H9 (cell line): ENCODE results near the gene STX3. TPM values are rescaled to one million over a fixed set of nuclear protein-coding genes. Genes with fewer than 3 reads are reported as not detected.

Experiments used
- DNase-seq: peaks from one replicate; pipeline ENCODE4 v3.0.0-alpha.2; 2017
- H2AFZ ChIP-seq: one replicate; pipeline ENCODE4 v1.6.1; 2013; ENCODE audit warnings: mild to moderate bottlenecking, low read length, control low read depth, moderate library complexity
- H2AK5ac ChIP-seq: 2 replicates; pipeline ENCODE4 v1.6.1; 2013; ENCODE audit warnings: low read length, control low read depth, mixed read lengths; ENCODE audit not compliant: insufficient read length
- H2BK120ac ChIP-seq: one replicate; pipeline ENCODE4 v1.6.1; 2013; ENCODE audit warnings: low read depth, mild to moderate bottlenecking, low read length, control low read depth, inconsistent platforms; ENCODE audit not compliant: poor library complexity, severe bottlenecking
- H2BK12ac ChIP-seq: 2 replicates; pipeline ENCODE4 v1.6.1; 2013; ENCODE audit warnings: low read length, control low read depth, mixed read lengths, low read depth; ENCODE audit not compliant: insufficient read length
- H2BK15ac ChIP-seq: 2 replicates; pipeline ENCODE4 v1.6.1; 2013; ENCODE audit warnings: low read depth, low read length, control low read depth
- H2BK20ac ChIP-seq: one replicate; pipeline ENCODE4 v1.6.1; 2013; ENCODE audit warnings: low read depth, mild to moderate bottlenecking, low read length, control low read depth, inconsistent platforms; ENCODE audit not compliant: poor library complexity, severe bottlenecking
- H2BK5ac ChIP-seq: 2 replicates; pipeline ENCODE4 v1.6.1; 2013; ENCODE audit warnings: low read length, control low read depth, mixed read lengths; ENCODE audit not compliant: insufficient read length
- H3K14ac ChIP-seq: 2 replicates; pipeline ENCODE4 v1.6.1; 2013; ENCODE audit warnings: low read length, control low read depth; ENCODE audit not compliant: insufficient read depth
- H3K18ac ChIP-seq: 2 replicates; pipeline ENCODE4 v1.6.1; 2013; ENCODE audit warnings: low read depth, mild to moderate bottlenecking, mixed read lengths, low read length, control low read depth; ENCODE audit not compliant: insufficient read length
- H3K23ac ChIP-seq: 2 replicates; pipeline ENCODE4 v1.6.1; 2013; ENCODE audit warnings: low read length, control low read depth, mixed read lengths, low read depth; ENCODE audit not compliant: insufficient read length
- H3K23me2 ChIP-seq: 2 replicates; pipeline ENCODE4 v1.6.1; 2013; ENCODE audit warnings: low read depth, mild to moderate bottlenecking, mixed read lengths, low read length, control low read depth; ENCODE audit not compliant: insufficient read length, poor library complexity, severe bottlenecking
- H3K27ac ChIP-seq: 2 replicates; pipeline ENCODE4 v1.5.1; 2013; ENCODE audit warnings: low read length, control low read depth, mixed read lengths, low read depth; ENCODE audit not compliant: insufficient read length
- H3K27me3 ChIP-seq: 2 replicates; pipeline ENCODE4 v1.6.1; 2013; ENCODE audit warnings: low read length, control low read depth, inconsistent platforms; ENCODE audit not compliant: insufficient read depth
- H3K4ac ChIP-seq: 2 replicates; pipeline ENCODE4 v1.6.1; 2013; ENCODE audit warnings: low read depth, mild to moderate bottlenecking, control low read depth, inconsistent platforms, low read length, moderate library complexity
- H3K4me1 ChIP-seq: 2 replicates; pipeline ENCODE4 v1.6.1; 2013; ENCODE audit warnings: low read length, control low read depth, inconsistent platforms; ENCODE audit not compliant: insufficient read depth
- H3K4me2 ChIP-seq: 2 replicates; pipeline ENCODE4 v1.6.1; 2013; ENCODE audit warnings: low read length, control low read depth, mixed read lengths; ENCODE audit not compliant: insufficient read length, insufficient read depth
- H3K56ac ChIP-seq: 2 replicates; pipeline ENCODE4 v1.6.1; 2013; ENCODE audit warnings: low read depth, mild to moderate bottlenecking, mixed read lengths, low read length, control low read depth; ENCODE audit not compliant: insufficient read length
- H3K79me1 ChIP-seq: 2 replicates; pipeline ENCODE4 v1.6.1; 2013; ENCODE audit warnings: low read depth, mild to moderate bottlenecking, moderate library complexity, low read length, control low read depth, inconsistent platforms; ENCODE audit not compliant: insufficient read depth, poor library complexity, severe bottlenecking
- H3K79me2 ChIP-seq: 2 replicates; pipeline ENCODE4 v1.6.1; 2013; ENCODE audit warnings: low read length, control low read depth, inconsistent platforms; ENCODE audit not compliant: insufficient read depth
- H3K9ac ChIP-seq: 2 replicates; pipeline ENCODE4 v1.6.1; 2013; ENCODE audit warnings: low read length, control low read depth, mixed read lengths; ENCODE audit not compliant: insufficient read length; ENCODE audit errors: extremely low read depth
- H3K9me3 ChIP-seq: one replicate; pipeline ENCODE4 v1.6.1; 2013; ENCODE audit warnings: low read depth, low read length, inconsistent platforms; ENCODE audit not compliant: control insufficient read depth
- H3T11ph ChIP-seq: one replicate; pipeline ENCODE4 v1.6.1; 2013; ENCODE audit warnings: mild to moderate bottlenecking, low read length, control low read depth, inconsistent platforms
- H4K20me1 ChIP-seq: one replicate; pipeline ENCODE4 v1.6.1; 2013; ENCODE audit not compliant: control insufficient read depth, insufficient read length, insufficient read depth
- H4K5ac ChIP-seq: 2 replicates; pipeline ENCODE4 v1.6.1; 2013; ENCODE audit warnings: low read depth, mild to moderate bottlenecking, mixed read lengths, low read length, control low read depth; ENCODE audit not compliant: insufficient read length
- H4K8ac ChIP-seq: replicated peaks from 2 replicates; pipeline ENCODE4 v1.6.1; 2013; ENCODE audit warnings: low read length, control low read depth, mixed read lengths, low read depth; ENCODE audit not compliant: insufficient read length
- H4K91ac ChIP-seq: 2 replicates; pipeline ENCODE4 v1.6.1; 2013; ENCODE audit warnings: low read depth, mild to moderate bottlenecking, moderate library complexity, mixed read lengths, low read length, control low read depth; ENCODE audit not compliant: insufficient read length
- H3K27ac Mint-ChIP-seq, 3 experiments: 2 replicates in 2 of 3; 3 replicates in 1 of 3; pipeline ENCODE4 v1.8.0; 2020 to 2021; ENCODE audit warnings: mixed read lengths in 3 of 3, mild to moderate bottlenecking in 1 of 3, moderate library complexity in 1 of 3
- H3K27me3 Mint-ChIP-seq: 2 replicates; pipeline ENCODE4 v1.8.0; 2021; ENCODE audit warnings: low read depth, mild to moderate bottlenecking, moderate library complexity, mixed read lengths
- H3K36me3 Mint-ChIP-seq, 3 experiments: 2 replicates in 2 of 3; 3 replicates in 1 of 3; pipeline ENCODE4 v1.8.0; 2020 to 2021; ENCODE audit warnings: low read depth in 3 of 3, mixed read lengths in 3 of 3; ENCODE audit not compliant: insufficient read depth in 1 of 3
- H3K4me1 Mint-ChIP-seq, 2 experiments: 2 replicates each; pipeline ENCODE4 v1.8.0; 2020; ENCODE audit warnings: mixed read lengths in 2 of 2
- H3K4me3 Mint-ChIP-seq, 2 experiments: 2 replicates in 1 of 2; 3 replicates in 1 of 2; pipeline ENCODE4 v1.8.0; 2020 to 2021; ENCODE audit warnings: mild to moderate bottlenecking in 2 of 2, mixed read lengths in 2 of 2, moderate library complexity in 1 of 2
- H3K9me3 Mint-ChIP-seq, 2 experiments: 2 replicates in 1 of 2; 3 replicates in 1 of 2; pipeline ENCODE4 v1.8.0; 2020; ENCODE audit warnings: mild to moderate bottlenecking in 2 of 2, mixed read lengths in 2 of 2, moderate library complexity in 1 of 2
- WGBS: extraction: QIAGEN DNeasy Blood & Tissue Kit; methylation state at CpG from one replicate; pipeline ENCODE4 v1.1.7; 2013; ENCODE audit warnings: missing lambda C conversion rate, low lambda C conversion rate, mixed read lengths; ENCODE audit not compliant: insufficient read length; ENCODE audit errors: extremely low coverage; 5-methylcytosine and 5-hydroxymethylcytosine counted together
- total RNA-seq: library from RNA; stranded (reverse); gene quantifications from 2 replicates; pipeline ENCODE4 v1.2.1, GENCODE V29; 2021
- TF ChIP-seq, protein P1 (sequence below): fragments of 200-600 bp; sonication (generic); conservative IDR thresholded peaks from 3 replicates; pipeline ENCODE4 v1.8.0; 2021; ENCODE audit warnings: antibody characterized with exemption, mild to moderate bottlenecking

STX3 gene
- total RNA-seq, 1 experiment from 2014 or later, result 41.0 TPM

DNA sequence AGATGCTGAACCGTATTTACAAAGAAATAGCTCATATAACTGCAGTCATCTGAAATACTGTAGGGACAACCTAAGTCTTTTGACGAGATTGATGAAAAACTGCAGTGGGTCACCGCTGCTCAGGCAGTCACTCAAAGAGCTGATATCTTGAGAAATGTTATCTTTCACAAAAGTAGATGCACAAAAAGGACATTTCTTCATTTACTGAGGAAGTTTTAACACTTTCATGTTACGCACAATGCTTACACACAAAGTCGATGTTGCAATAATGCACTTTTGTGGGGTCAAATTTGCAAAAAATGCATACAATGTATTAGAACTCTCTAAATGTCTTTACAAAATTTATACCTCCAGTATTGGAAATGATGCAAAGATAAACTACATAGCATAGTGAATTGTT, 25.3 kb upstream of the STX3 start:
- Histone ChIP-seq H4K5ac (no peak overlapping the region), H3K4me2 (no peak overlapping the region), H3K56ac (no peak overlapping the region), H3K79me1 (no peaks in the 10 kb centered on the region), H3K23me2 (no peaks in the 10 kb centered on the region), H2BK20ac (no peak overlapping the region), H3K4me1 (no peaks in the 10 kb centered on the region), H3K27me3 (no peaks in the 10 kb centered on the region), H2BK15ac (no peak overlapping the region), H4K91ac (no peak overlapping the region), H3T11ph (no peak overlapping the region), H4K8ac (no peak overlapping the region), H3K4ac (no peak overlapping the region), H3K9ac (no peak overlapping the region), H3K79me2 (no peaks in the 10 kb centered on the region), H2BK12ac (no peak overlapping the region), H2AK5ac (no peak overlapping the region), H3K14ac (no peak overlapping the region), H2BK120ac (no peak overlapping the region), H3K9me3 (no peaks in the 10 kb centered on the region), H3K27ac (no peak overlapping the region), H3K23ac (no peak overlapping the region), H2AFZ (no peak overlapping the region), H4K20me1 (no peaks in the 10 kb centered on the region), H3K18ac (no peak overlapping the region), H2BK5ac (no peak overlapping the region)
- no CpG with 5 or more reads among the region's 5 CpGs for WGBS
- H3K9me3 Mint-ChIP-seq, result no peaks in the 10 kb centered on the region
- H3K4me3 Mint-ChIP-seq, result no peak overlapping the region
- no peaks in the 10 kb centered on the region for H3K36me3 Mint-ChIP-seq
- no peak overlapping the region for H3K27ac Mint-ChIP-seq
- H3K4me1 Mint-ChIP-seq, result peaks cover 0 to 4% of the 10 kb centered on the region in 2 experiments; a peak in 1 of 4 replicates
- TF ChIP-seq, protein P1, sequence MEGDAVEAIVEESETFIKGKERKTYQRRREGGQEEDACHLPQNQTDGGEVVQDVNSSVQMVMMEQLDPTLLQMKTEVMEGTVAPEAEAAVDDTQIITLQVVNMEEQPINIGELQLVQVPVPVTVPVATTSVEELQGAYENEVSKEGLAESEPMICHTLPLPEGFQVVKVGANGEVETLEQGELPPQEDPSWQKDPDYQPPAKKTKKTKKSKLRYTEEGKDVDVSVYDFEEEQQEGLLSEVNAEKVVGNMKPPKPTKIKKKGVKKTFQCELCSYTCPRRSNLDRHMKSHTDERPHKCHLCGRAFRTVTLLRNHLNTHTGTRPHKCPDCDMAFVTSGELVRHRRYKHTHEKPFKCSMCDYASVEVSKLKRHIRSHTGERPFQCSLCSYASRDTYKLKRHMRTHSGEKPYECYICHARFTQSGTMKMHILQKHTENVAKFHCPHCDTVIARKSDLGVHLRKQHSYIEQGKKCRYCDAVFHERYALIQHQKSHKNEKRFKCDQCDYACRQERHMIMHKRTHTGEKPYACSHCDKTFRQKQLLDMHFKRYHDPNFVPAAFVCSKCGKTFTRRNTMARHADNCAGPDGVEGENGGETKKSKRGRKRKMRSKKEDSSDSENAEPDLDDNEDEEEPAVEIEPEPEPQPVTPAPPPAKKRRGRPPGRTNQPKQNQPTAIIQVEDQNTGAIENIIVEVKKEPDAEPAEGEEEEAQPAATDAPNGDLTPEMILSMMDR, result no peak
- no peak for DNase-seq
- no peaks in the 10 kb centered on the region for H3K27me3 Mint-ChIP-seq
